GM23338 (cell line): Measurements from ENCODE around the gene ZNF22. TPM values are rescaled to one million over a fixed set of nuclear protein-coding genes. Genes with fewer than 3 reads are reported as not detected.

Experiments
- ATAC-seq: fragments of 200-7000 bp; cut with Tn5 transposase; 3 replicates; pipeline ENCODE4 v1.9.1; 2020
- DNase-seq: peaks from one replicate; pipeline ENCODE4 v3.0.0-alpha.2; 2015; ENCODE audit warnings: low spot score
- H2AFZ ChIP-seq: fragments of 200-600 bp; sonication (generic); 2 replicates; pipeline ENCODE4 v1.8.0; 2016; ENCODE audit warnings: antibody characterized with exemption, mild to moderate bottlenecking, moderate library complexity
- H3F3A ChIP-seq: fragments of 200-600 bp; sonication (generic); replicated peaks from 2 replicates; pipeline ENCODE4 v1.8.0; 2017; ENCODE audit warnings: antibody characterized with exemption, mixed run types, low read depth
- H3K27ac ChIP-seq: fragments of 200-600 bp; sonication (generic); 2 replicates; pipeline ENCODE4 v1.6.1; 2016; ENCODE audit warnings: low read depth
- H3K27me3 ChIP-seq: fragments of 200-600 bp; sonication (generic); 2 replicates; pipeline ENCODE4 v1.8.0; 2016; ENCODE audit warnings: mild to moderate bottlenecking, mixed run types, moderate library complexity; ENCODE audit not compliant: insufficient read depth
- H3K36me3 ChIP-seq: fragments of 200-600 bp; sonication (generic); 2 replicates; pipeline ENCODE4 v1.8.0; 2016; ENCODE audit warnings: mild to moderate bottlenecking; ENCODE audit not compliant: insufficient read depth
- H3K4me1 ChIP-seq: fragments of 200-600 bp; sonication (generic); 2 replicates; pipeline ENCODE4 v1.8.0; 2016; ENCODE audit warnings: mild to moderate bottlenecking, moderate library complexity; ENCODE audit not compliant: insufficient read depth
- H3K4me2 ChIP-seq: fragments of 200-600 bp; sonication (generic); 2 replicates; pipeline ENCODE4 v1.7.1; 2017; ENCODE audit warnings: mixed run types
- H3K4me3 ChIP-seq: fragments of 200-600 bp; sonication (generic); 2 replicates; pipeline ENCODE4 v1.6.1; 2016; ENCODE audit warnings: mixed run types
- H3K79me2 ChIP-seq: fragments of 200-600 bp; sonication (generic); replicated peaks from 2 replicates; pipeline ENCODE4 v1.8.0; 2017; ENCODE audit warnings: mild to moderate bottlenecking; ENCODE audit not compliant: insufficient read depth
- H3K9me2 ChIP-seq: fragments of 200-600 bp; sonication (generic); 2 replicates; pipeline ENCODE4 v1.8.0; 2017; ENCODE audit not compliant: insufficient read depth
- H4K20me1 ChIP-seq: fragments of 200-600 bp; sonication (generic); replicated peaks from 2 replicates; pipeline ENCODE4 v1.8.0; 2017; ENCODE audit warnings: mild to moderate bottlenecking; ENCODE audit not compliant: insufficient read depth
- H3K27ac Mint-ChIP-seq: 2 replicates; pipeline ENCODE4 v1.8.0; 2020; ENCODE audit warnings: inconsistent platforms, mild to moderate bottlenecking, moderate library complexity, mixed read lengths
- H3K27me3 Mint-ChIP-seq: 3 replicates; pipeline ENCODE4 v1.8.0; 2022; ENCODE audit warnings: low read depth, mild to moderate bottlenecking, moderate library complexity, mixed read lengths, inconsistent platforms; ENCODE audit not compliant: insufficient read depth, poor library complexity
- H3K36me3 Mint-ChIP-seq: 3 replicates; pipeline ENCODE4 v1.8.0; 2021; ENCODE audit warnings: low read depth, mild to moderate bottlenecking, inconsistent platforms, moderate library complexity, mixed read lengths
- H3K4me1 Mint-ChIP-seq: 3 replicates; pipeline ENCODE4 v1.8.0; 2020; ENCODE audit warnings: mild to moderate bottlenecking, inconsistent platforms, mixed read lengths
- H3K4me3 Mint-ChIP-seq: 3 replicates; pipeline ENCODE4 v1.8.0; 2021; ENCODE audit warnings: moderate library complexity, mild to moderate bottlenecking, inconsistent platforms, mixed read lengths
- H3K9me3 Mint-ChIP-seq: 3 replicates; pipeline ENCODE4 v1.8.0; 2020; ENCODE audit warnings: moderate library complexity, mild to moderate bottlenecking, inconsistent platforms, mixed read lengths
- CREB1 ChIP-seq: fragments of 250-450 bp; sonication (Bioruptor Pico); IDR thresholded peaks from 2 replicates; pipeline ENCODE4 v1.5.0; 2020; ENCODE audit warnings: low read depth, mild to moderate bottlenecking, moderate library complexity
- EZH2 ChIP-seq: fragments of 200-600 bp; sonication (generic); IDR thresholded peaks from one replicate; pipeline ENCODE4 v1.8.0; 2017; ENCODE audit warnings: antibody characterized with exemption, mild to moderate bottlenecking, low read depth; ENCODE audit not compliant: unreplicated experiment
- EZH2phosphoT487 ChIP-seq: fragments of 200-600 bp; sonication (generic); IDR thresholded peaks from one replicate; pipeline ENCODE4 v1.8.1; 2018; ENCODE audit warnings: antibody characterized with exemption; ENCODE audit not compliant: unreplicated experiment
- NANOG ChIP-seq: IDR thresholded peaks from 2 replicates; pipeline ENCODE4 v1.6.1; 2016; ENCODE audit warnings: antibody characterized with exemption, borderline replicate concordance
- POLR2AphosphoS5 ChIP-seq: IDR thresholded peaks from 2 replicates; pipeline ENCODE4 v1.6.1; 2016; ENCODE audit warnings: antibody characterized with exemption, low read depth
- STAT1 ChIP-seq: IDR thresholded peaks from one replicate; pipeline ENCODE4 v1.6.1; 2016; ENCODE audit warnings: antibody characterized with exemption; ENCODE audit not compliant: unreplicated experiment
- ZNF114 ChIP-seq: fragments of 250-450 bp; sonication (Bioruptor Pico); IDR thresholded peaks from 2 replicates; pipeline ENCODE4 v1.5.0; 2020; ENCODE audit warnings: mild to moderate bottlenecking, moderate library complexity
- ZNF462 ChIP-seq: fragments of 250-450 bp; sonication (Bioruptor Pico); IDR thresholded peaks from 2 replicates; pipeline ENCODE4 v1.5.0; 2020; ENCODE audit warnings: mild to moderate bottlenecking, moderate library complexity
- polyA plus RNA-seq: library from polyadenylated mRNA; unstranded; fragments of >200 nt; fragmentation: Nextera tagmentation; extraction: Ambion mirVana; gene quantifications from 2 replicates; pipeline ENCODE4 v1.2.1, GENCODE V29; 2016
- total RNA-seq: library from RNA; depleted of rRNA; stranded (reverse); fragments of >200 nt; shearing (Covaris generic); gene quantifications from 2 replicates; pipeline ENCODE4 v1.2.3, GENCODE V29; 2014
- TF ChIP-seq, protein P1 (sequence below): IDR thresholded peaks from 2 replicates; pipeline ENCODE4 v1.6.1; 2016; ENCODE audit warnings: antibody characterized with exemption
- TF ChIP-seq, protein P2 (sequence below), 2 experiments: fragments of 200-600 bp in 1 of 2; sonication (generic) in 1 of 2; conservative IDR thresholded peaks; 2 replicates each; pipeline versions ENCODE4 v1.5.1 to v1.6.1; 2016 to 2017; ENCODE audit warnings: antibody characterized with exemption in 2 of 2, low read depth in 2 of 2, mild to moderate bottlenecking in 2 of 2, moderate library complexity in 1 of 2
- TF ChIP-seq, protein P3 (sequence below): IDR thresholded peaks from one replicate; pipeline ENCODE4 v1.6.1; 2018; ENCODE audit warnings: antibody characterized with exemption; ENCODE audit not compliant: unreplicated experiment

Gene ZNF22
- total and polyA plus RNA-seq, 2 experiments from 2014 or later = 40.5 to 81.8 TPM

DNA sequence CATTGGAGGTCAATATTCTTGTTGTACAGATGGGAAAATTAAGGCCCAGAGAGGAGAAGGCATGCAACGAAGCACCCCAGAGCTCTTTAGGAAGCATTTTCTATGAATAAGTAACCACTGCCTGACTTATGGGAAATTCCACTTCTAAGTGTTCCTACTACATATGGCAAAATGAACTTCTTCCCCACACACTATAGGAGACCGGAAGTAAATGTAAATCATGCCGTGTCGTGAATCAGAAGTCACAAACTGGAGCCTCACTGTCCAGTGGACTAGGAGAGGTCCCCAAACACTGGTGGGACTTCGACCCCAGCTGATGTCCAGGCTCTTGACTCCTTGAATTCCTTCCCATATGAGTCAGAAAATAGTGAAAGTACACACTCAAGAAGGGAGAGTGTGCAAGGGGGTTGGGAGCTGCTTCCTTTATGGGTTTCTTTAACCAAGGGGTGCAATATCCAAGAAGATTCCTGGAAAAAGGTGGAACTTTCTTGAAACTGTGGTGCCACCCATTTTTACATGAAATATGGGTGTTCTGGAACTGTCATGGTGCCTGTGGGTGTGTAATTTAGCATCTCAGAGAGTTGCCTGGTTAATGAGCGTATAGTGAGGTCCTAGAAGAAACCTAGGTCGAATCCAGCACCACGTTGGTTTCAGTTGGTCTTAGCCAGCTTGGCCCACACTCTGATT lies 34.5 kb upstream of the ZNF22 start (continued):
- TF ChIP-seq ZNF462 = no peak
- TF ChIP-seq, protein P1, sequence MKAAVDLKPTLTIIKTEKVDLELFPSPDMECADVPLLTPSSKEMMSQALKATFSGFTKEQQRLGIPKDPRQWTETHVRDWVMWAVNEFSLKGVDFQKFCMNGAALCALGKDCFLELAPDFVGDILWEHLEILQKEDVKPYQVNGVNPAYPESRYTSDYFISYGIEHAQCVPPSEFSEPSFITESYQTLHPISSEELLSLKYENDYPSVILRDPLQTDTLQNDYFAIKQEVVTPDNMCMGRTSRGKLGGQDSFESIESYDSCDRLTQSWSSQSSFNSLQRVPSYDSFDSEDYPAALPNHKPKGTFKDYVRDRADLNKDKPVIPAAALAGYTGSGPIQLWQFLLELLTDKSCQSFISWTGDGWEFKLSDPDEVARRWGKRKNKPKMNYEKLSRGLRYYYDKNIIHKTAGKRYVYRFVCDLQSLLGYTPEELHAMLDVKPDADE = no peak
- no peak for TF ChIP-seq POLR2AphosphoS5
- no peak for TF ChIP-seq EZH2
- TF ChIP-seq STAT1 = no peak

DNA sequence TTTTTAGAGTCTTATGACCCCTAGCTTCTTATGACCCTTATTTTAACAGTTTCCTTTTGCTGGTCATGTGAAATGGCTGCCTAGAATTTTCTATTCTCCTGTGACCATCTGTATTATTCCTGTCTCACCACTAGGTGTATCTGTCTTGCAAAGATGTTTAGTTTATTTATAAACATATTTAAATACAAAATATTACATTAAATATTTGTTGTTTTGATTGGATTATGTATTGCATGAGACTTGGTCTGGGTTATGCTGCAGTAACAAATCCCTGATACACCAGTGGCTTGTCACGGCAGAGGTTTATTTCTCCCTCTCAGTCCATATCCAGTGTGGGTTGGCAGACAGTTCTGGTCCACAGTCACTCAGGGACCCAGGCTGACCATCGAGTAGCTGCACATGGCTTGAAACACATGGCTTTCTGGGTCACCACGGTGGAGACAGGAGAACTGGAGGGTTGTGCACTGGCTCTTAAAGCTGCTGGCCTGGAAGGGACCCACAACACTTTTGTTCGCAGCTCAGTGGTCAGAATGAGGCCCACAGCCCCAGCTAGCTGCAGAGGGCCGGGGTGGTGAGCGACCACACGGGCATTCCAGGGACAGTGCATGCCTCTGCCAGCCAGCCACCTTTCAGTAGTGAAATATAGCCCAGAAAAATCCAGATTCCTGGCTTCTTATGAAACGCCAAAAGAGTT lies 33.8 kb upstream of the ZNF22 start:
- Histone ChIP-seq H3F3A (peaks cover 6% of the 10 kb centered on the region; the same call in 1 of the 2 replicates), H3K27ac (no peak overlapping the region), H3K4me1 (peaks cover 36% of the 10 kb centered on the region), H3K36me3 (no peaks in the 10 kb centered on the region), H3K79me2 (no peaks in the 10 kb centered on the region; the same call in 1 of the 2 replicates), H2AFZ (no peak overlapping the region), H3K4me2 (0 out of 2 replicates have a peak overlapping the region, but pooled peaks have one; percentile 23), H3K27me3 (no peaks in the 10 kb centered on the region), H3K4me3 (no peak overlapping the region), H4K20me1 (no peaks in the 10 kb centered on the region), H3K9me2 (peaks cover 9% of the 10 kb centered on the region; the same call in 1 of the 2 replicates)
- Mint-ChIP-seq H3K9me3 (no peaks in the 10 kb centered on the region; the same call in 2 of the 3 replicates), H3K36me3 (peaks cover 15% of the 10 kb centered on the region), H3K27ac (no peak overlapping the region), H3K4me1 (peaks cover 58% of the 10 kb centered on the region), H3K4me3 (no peak overlapping the region), H3K27me3 (peaks cover 28% of the 10 kb centered on the region)
- no peak for ATAC-seq
- no peak for DNase-seq
- TF ChIP-seq, protein P2, sequence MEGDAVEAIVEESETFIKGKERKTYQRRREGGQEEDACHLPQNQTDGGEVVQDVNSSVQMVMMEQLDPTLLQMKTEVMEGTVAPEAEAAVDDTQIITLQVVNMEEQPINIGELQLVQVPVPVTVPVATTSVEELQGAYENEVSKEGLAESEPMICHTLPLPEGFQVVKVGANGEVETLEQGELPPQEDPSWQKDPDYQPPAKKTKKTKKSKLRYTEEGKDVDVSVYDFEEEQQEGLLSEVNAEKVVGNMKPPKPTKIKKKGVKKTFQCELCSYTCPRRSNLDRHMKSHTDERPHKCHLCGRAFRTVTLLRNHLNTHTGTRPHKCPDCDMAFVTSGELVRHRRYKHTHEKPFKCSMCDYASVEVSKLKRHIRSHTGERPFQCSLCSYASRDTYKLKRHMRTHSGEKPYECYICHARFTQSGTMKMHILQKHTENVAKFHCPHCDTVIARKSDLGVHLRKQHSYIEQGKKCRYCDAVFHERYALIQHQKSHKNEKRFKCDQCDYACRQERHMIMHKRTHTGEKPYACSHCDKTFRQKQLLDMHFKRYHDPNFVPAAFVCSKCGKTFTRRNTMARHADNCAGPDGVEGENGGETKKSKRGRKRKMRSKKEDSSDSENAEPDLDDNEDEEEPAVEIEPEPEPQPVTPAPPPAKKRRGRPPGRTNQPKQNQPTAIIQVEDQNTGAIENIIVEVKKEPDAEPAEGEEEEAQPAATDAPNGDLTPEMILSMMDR (conservative IDR thresholded peaks at IDR 0.05; ENCODE audit: low read depth in 2 of 2) = no peak; a peak in 1 of 4 replicates
- TF ChIP-seq, protein P3, sequence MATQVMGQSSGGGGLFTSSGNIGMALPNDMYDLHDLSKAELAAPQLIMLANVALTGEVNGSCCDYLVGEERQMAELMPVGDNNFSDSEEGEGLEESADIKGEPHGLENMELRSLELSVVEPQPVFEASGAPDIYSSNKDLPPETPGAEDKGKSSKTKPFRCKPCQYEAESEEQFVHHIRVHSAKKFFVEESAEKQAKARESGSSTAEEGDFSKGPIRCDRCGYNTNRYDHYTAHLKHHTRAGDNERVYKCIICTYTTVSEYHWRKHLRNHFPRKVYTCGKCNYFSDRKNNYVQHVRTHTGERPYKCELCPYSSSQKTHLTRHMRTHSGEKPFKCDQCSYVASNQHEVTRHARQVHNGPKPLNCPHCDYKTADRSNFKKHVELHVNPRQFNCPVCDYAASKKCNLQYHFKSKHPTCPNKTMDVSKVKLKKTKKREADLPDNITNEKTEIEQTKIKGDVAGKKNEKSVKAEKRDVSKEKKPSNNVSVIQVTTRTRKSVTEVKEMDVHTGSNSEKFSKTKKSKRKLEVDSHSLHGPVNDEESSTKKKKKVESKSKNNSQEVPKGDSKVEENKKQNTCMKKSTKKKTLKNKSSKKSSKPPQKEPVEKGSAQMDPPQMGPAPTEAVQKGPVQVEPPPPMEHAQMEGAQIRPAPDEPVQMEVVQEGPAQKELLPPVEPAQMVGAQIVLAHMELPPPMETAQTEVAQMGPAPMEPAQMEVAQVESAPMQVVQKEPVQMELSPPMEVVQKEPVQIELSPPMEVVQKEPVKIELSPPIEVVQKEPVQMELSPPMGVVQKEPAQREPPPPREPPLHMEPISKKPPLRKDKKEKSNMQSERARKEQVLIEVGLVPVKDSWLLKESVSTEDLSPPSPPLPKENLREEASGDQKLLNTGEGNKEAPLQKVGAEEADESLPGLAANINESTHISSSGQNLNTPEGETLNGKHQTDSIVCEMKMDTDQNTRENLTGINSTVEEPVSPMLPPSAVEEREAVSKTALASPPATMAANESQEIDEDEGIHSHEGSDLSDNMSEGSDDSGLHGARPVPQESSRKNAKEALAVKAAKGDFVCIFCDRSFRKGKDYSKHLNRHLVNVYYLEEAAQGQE = no peak
- TF ChIP-seq CREB1 (CRISPR knock-in tag) = no peak
- TF ChIP-seq STAT1 = no peak
- no peak for TF ChIP-seq NANOG
- no peak for TF ChIP-seq EZH2phosphoT487
- no peak for TF ChIP-seq ZNF114
